HG03558 (cell line): ENCODE results near the gene LRRC27.

Experiments
- ATAC-seq: cut with Tn5 transposase; IDR thresholded peaks from one replicate; pipeline ENCODE4 v1.9.1; 2021; ENCODE audit warnings: moderate number of reproducible peaks; ENCODE audit not compliant: unreplicated experiment; ENCODE audit errors: extremely low read depth

The LRRC27 gene

GRCh38 chr10:132419538-132420468, 87.8 kb downstream of the LRRC27 start:
- no peak for ATAC-seq

- no peak for ATAC-seq
Measured at GRCh38 chr10:132420469-132420980, 88.5 kb downstream of the LRRC27 start.

GRCh38 chr10:132420981-132421846, 89.2 kb downstream of the LRRC27 start:
- no peak for ATAC-seq

GRCh38 chr10:132421847-132422751, 90.1 kb downstream of the LRRC27 start:
- no peak for ATAC-seq

- no peak for ATAC-seq
Measured at GRCh38 chr10:132422903-132423825, 91.2 kb downstream of the LRRC27 start.

- no peak for ATAC-seq
Measured at GRCh38 chr10:132423966-132424861, 92.2 kb downstream of the LRRC27 start.

GRCh38 chr10:132425029-132425756, 93.2 kb downstream of the LRRC27 start:
- ATAC-seq = no peak

- no peak for ATAC-seq
Measured at GRCh38 chr10:132425757-132426155, 93.8 kb downstream of the LRRC27 start.

- ATAC-seq = no peak
Measured at GRCh38 chr10:132427006-132427771, 95.2 kb downstream of the LRRC27 start.

- no peak for ATAC-seq
Measured at GRCh38 chr10:132427939-132428367, 96.0 kb downstream of the LRRC27 start.

- ATAC-seq = no peak
Measured at GRCh38 chr10:132428486-132428995, 96.5 kb downstream of the LRRC27 start.
